ENCODE measurements around the gene MAPK1. TPM values are rescaled to one million over a fixed set of nuclear protein-coding genes. Genes with fewer than 3 reads are reported as not detected.
"Not testable (repeated sequence)": the region's sequence is repeated elsewhere in the genome, so short reads cannot be mapped to it uniquely, and the experiment has no call there.

MAPK1 gene
- total RNA-seq, 1 experiment from 2014 or later, result 136 TPM

DNA sequence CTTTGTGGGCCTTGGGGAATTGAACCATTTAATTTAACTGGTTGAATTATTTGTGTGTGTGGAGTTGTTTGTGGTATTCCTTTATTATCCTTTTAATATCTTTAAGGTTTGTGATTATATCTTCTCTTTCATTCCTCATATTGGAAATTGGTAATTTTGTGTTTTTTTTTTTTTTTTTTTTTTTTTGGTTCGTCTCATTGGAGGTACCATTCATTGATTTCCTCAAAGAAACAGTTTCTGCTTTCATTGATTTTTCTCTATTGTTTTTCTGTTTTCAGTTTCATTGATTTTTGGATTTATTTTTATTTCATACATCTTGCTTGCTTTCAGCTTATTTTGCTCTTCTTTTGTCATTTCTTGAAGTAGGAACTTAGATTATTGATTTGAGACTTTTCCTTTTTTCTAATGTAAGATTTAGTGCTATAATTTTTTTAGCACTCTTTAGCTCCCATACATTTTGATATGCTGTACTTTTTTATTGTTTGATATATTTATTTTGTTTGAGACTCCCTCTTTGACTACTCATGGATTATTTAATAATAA lies 31.0 kb upstream of the MAPK1 start:
- CTCF ChIA-PET, result no interaction called here
- POLR2A ChIA-PET, result no interaction called here
- intact Hi-C loops (cut with micrococcal nuclease; ENCODE audit: unreplicated experiment), result no loop called here

DNA sequence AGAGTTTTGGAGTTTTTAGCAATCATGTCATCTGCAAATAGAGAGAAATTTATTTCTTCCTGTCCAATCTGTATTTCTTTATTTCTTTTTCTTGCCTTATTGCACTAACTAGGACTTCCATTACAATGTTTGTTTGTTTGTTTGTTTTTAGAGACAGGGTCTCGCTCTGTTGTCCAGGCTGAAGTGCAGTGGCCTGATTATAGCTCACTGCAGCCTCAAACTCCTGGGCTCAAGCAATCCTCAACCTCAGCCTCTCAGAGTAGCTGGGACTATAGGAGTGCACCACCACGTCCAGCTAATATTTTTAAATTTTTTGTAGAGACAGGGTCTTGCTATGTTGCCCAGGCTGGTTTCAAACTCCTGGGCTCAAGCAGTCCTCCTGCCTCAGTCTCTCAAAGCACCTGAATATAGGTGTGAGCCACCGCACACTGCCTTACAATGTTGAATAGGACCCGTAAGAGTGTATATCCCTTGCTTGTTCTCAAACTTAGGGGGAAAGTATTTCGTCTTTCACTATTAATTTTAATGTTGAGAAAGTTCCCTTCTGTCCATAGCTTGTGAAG lies 29.6 kb upstream of the MAPK1 start:
- no peaks in the 10 kb centered on the region for H3K4me1 Mint-ChIP-seq (ENCODE audit: low read depth, unreplicated experiment)
- BruUV-seq (replicated peaks), result no TSS peak
- ChIA-PET POLR2A (no interaction called here), CTCF (no interaction called here)
- Histone ChIP-seq H3K27me3 (replicated peaks; ENCODE audit: control insufficient read depth, insufficient read depth, low read length) (no peaks in the 10 kb centered on the region), H3K36me3 (ENCODE audit: control insufficient read depth, insufficient read depth, low read length) (no peaks in the 10 kb centered on the region), H3K9me3 (no peaks in the 10 kb centered on the region), H3K4me1 (no peaks in the 10 kb centered on the region), H3K4me3 (ENCODE audit: low read depth, low read length) (no peak overlapping the region)
- no peak overlapping the region for H3K4me3 Mint-ChIP-seq (ENCODE audit: unreplicated experiment)
- intact Hi-C loops (cut with micrococcal nuclease; ENCODE audit: unreplicated experiment), result no loop called here
- no peaks in the 10 kb centered on the region for H3K9me3 Mint-ChIP-seq (ENCODE audit: unreplicated experiment)
- TF ChIP-seq, protein P1, sequence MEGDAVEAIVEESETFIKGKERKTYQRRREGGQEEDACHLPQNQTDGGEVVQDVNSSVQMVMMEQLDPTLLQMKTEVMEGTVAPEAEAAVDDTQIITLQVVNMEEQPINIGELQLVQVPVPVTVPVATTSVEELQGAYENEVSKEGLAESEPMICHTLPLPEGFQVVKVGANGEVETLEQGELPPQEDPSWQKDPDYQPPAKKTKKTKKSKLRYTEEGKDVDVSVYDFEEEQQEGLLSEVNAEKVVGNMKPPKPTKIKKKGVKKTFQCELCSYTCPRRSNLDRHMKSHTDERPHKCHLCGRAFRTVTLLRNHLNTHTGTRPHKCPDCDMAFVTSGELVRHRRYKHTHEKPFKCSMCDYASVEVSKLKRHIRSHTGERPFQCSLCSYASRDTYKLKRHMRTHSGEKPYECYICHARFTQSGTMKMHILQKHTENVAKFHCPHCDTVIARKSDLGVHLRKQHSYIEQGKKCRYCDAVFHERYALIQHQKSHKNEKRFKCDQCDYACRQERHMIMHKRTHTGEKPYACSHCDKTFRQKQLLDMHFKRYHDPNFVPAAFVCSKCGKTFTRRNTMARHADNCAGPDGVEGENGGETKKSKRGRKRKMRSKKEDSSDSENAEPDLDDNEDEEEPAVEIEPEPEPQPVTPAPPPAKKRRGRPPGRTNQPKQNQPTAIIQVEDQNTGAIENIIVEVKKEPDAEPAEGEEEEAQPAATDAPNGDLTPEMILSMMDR (IDR thresholded peaks at IDR 0.05; ENCODE audit: insufficient read depth in 1 of 2, low read depth in 1 of 2, low read length in 1 of 2, severe bottlenecking in 1 of 2, unreplicated experiment in 1 of 2), result no peak
- no peak for DNase-seq
- no peaks in the 10 kb centered on the region for H3K27me3 Mint-ChIP-seq (ENCODE audit: insufficient read depth, unreplicated experiment)
- H3K36me3 Mint-ChIP-seq (ENCODE audit: insufficient read depth, unreplicated experiment), result no peaks in the 10 kb centered on the region
- no peak overlapping the region for H3K27ac Mint-ChIP-seq (ENCODE audit: unreplicated experiment)

More for the DNA sequence above, 31.0 kb upstream of the MAPK1 start:
- Histone ChIP-seq H3K36me3 (ENCODE audit: control insufficient read depth, insufficient read depth, low read length) (no peaks in the 10 kb centered on the region), H3K27me3 (replicated peaks; ENCODE audit: control insufficient read depth, insufficient read depth, low read length) (no peaks in the 10 kb centered on the region), H3K9me3 (no peaks in the 10 kb centered on the region), H3K4me1 (no peaks in the 10 kb centered on the region; the same call in 1 of the 2 replicates), H3K4me3 (ENCODE audit: low read depth, low read length) (no peak overlapping the region)
- TF ChIP-seq, protein P1 (IDR thresholded peaks at IDR 0.05; ENCODE audit: insufficient read depth in 1 of 2, low read depth in 1 of 2, low read length in 1 of 2, severe bottlenecking in 1 of 2, unreplicated experiment in 1 of 2), result no peak
- Mint-ChIP-seq H3K27me3 (ENCODE audit: insufficient read depth, unreplicated experiment) (no peaks in the 10 kb centered on the region), H3K9me3 (ENCODE audit: unreplicated experiment) (no peaks in the 10 kb centered on the region), H3K4me1 (ENCODE audit: low read depth, unreplicated experiment) (no peaks in the 10 kb centered on the region), H3K4me3 (ENCODE audit: unreplicated experiment) (no peak overlapping the region), H3K36me3 (ENCODE audit: insufficient read depth, unreplicated experiment) (no peaks in the 10 kb centered on the region), H3K27ac (ENCODE audit: unreplicated experiment) (no peak overlapping the region)
- DNase-seq, result no peak
- BruUV-seq (replicated peaks), result no TSS peak

DNA sequence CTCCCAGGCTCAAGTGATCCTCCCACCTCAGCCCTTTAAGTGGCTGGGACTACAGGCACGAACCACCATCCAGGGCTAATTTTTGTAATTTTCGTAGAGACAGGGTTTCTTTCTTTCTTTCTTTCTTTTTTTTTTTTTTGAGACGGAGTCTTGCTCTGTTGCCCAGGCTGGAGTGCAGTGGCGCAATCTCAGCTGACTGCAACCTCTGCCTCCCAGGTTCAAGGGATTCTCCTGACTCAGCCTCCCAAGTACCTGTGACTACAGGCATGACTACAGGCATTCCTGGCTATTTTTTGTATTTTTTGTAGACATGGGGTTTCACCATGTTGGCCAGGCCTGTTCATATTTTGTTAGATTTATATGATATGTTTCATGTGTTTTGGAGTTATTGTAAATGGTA lies 28.8 kb upstream of the MAPK1 start:
- H3K4me3 ChIP-seq (ENCODE audit: low read depth, low read length); H3K27ac Mint-ChIP-seq (ENCODE audit: unreplicated experiment); H3K4me1 ChIP-seq; intact Hi-C loops (cut with micrococcal nuclease; ENCODE audit: unreplicated experiment); DNase-seq; H3K27me3 ChIP-seq (replicated peaks; ENCODE audit: control insufficient read depth, insufficient read depth, low read length); POLR2A ChIA-PET; CTCF ChIA-PET; H3K9me3 Mint-ChIP-seq (ENCODE audit: unreplicated experiment); H3K9me3 ChIP-seq; H3K4me1 Mint-ChIP-seq (ENCODE audit: low read depth, unreplicated experiment); BruUV-seq (replicated peaks); H3K36me3 ChIP-seq (ENCODE audit: control insufficient read depth, insufficient read depth, low read length); H3K36me3 Mint-ChIP-seq (ENCODE audit: insufficient read depth, unreplicated experiment); H3K27me3 Mint-ChIP-seq (ENCODE audit: insufficient read depth, unreplicated experiment); H3K4me3 Mint-ChIP-seq (ENCODE audit: unreplicated experiment): not testable (repeated sequence)
